C4-2B (cell line): ENCODE measurements around the gene CHPT1.

Experiments used
- CTCF ChIP-seq: fragments of 450-650 bp; conservative IDR thresholded peaks from 2 replicates; pipeline ENCODE4 v1.5.1; 2017; ENCODE audit warnings: mild to moderate bottlenecking
- ZFX ChIP-seq: fragments of 450-650 bp; IDR thresholded peaks from 2 replicates; pipeline ENCODE4 v1.6.1; 2017

GRCh38 chr12:101678081-101678480 lies 19.4 kb upstream of the CHPT1 start:
- TF ChIP-seq CTCF (no peak), ZFX (no peak)
